GM18909 (cell line): ENCODE data around the gene APOO.

Source experiments
- ATAC-seq: cut with Tn5 transposase; IDR thresholded peaks from one replicate; pipeline ENCODE4 v1.9.1; 2021; ENCODE audit warnings: mild to moderate bottlenecking; ENCODE audit not compliant: unreplicated experiment, poor library complexity

Gene APOO

GRCh38 chrX:23790155-23790497 is 117.6 kb downstream of the APOO start:
- ATAC-seq = no peak

DNA sequence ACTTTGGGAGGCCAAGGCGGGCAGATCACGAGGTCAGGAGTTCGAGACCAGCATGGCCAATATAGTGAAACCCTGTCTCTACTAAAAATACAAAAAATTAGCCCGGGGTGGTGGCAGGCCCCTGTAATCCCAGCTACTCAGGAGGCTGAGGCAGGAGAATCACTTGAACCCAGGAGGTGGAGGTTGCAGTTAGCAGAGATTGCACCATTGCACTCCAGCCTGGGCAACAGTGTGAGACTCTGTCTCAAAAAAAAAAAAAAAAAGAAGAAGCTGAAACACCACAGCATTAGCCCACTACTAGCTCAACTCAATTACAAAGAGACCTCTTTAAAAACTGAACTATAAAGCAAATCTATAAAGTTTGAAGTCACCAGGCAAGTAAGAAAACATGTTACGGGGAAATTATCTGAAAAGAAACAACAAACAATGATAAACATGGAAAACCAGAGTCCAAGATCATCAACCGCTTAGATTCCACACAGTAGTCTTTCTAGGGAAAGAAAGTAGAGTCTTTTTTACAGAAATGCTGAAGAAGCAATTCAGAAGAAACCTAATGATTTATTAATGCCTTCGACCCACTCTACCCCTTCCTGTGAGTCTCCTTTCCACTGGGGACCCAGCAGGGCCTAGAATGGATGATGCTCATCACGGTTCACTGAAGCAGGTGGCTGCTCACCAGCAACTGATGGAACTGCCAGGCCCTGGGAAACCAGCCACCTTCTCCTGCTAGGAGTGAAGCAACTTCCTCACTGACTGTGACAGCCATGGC is 118.2 kb downstream of the APOO start:
- no peak for ATAC-seq

GRCh38 chrX:23788946-23789345 is 118.8 kb downstream of the APOO start:
- no peak for ATAC-seq

DNA sequence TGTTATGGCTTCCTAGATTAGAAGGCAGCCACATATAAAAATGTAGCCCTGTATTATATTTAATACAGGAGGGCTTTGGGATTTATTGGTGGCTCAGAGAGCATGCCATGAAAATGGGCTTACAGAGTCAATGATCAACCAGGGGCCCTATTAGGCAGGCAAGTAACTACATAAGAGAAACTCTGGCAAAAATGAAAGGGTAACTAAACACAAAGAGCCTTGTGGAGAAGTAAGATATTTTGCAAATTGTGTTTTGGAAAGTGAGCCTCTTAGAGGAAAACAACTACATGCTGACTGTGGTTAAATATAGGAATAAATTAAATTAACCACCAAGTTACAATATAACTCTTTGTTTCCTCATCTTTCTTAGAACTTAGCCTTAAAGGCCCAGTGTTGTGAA is 119.2 kb downstream of the APOO start:
- ATAC-seq = peak; percentile 63

DNA sequence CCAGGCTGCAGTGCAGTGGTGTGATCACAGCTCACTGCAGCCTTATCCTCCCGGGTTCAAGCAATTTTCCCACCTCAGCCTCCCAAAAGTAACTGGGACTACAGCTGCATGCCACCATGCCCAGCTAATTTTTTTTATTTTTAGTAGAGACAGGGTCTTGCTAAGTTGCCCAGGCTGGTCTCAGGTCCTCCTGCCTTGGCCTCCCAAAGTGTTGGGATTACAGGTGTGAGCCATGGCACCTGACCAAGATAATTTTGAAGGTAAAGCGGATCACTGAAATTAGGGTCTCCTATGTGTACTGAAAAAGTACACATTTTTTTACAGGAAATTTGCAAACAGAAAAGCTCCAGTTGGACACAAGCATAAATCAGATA is 120.0 kb downstream of the APOO start:
- no peak for ATAC-seq

DNA sequence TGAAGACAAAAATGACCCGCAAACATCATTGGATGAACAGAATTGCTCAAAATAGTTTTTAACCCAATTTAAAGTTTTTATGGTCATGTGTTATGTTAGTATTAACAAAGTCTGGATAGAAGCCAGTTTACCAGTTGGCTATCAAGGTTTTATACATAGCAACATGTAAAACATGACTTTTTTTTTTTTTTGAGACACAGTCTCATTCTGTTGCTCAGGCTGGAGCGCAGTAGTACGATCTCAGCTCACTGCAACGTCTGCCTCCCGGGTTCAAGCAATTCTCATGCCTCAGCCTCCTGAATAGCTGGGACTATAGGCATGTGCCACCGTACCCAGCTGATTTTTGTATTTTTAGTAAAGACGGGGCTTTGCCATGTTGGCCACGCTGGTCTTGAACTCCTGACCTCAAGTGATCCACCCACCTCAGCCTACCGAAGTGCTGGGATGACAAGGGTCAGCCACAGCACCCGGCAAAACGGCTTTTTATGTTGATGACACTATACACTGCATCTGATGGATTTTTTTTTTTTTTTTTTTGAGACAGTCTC is 121.4 kb downstream of the APOO start:
- ATAC-seq = no peak

- ATAC-seq = no peak
Measured at GRCh38 chrX:23785580-23785979, 122.2 kb downstream of the APOO start.

- ATAC-seq = no peak
Measured at GRCh38 chrX:23784470-23785331, 123.0 kb downstream of the APOO start.

- no peak for ATAC-seq
Measured at GRCh38 chrX:23783589-23784469, 123.9 kb downstream of the APOO start.
